ENCODE results near the gene CD300LG.

DNA sequence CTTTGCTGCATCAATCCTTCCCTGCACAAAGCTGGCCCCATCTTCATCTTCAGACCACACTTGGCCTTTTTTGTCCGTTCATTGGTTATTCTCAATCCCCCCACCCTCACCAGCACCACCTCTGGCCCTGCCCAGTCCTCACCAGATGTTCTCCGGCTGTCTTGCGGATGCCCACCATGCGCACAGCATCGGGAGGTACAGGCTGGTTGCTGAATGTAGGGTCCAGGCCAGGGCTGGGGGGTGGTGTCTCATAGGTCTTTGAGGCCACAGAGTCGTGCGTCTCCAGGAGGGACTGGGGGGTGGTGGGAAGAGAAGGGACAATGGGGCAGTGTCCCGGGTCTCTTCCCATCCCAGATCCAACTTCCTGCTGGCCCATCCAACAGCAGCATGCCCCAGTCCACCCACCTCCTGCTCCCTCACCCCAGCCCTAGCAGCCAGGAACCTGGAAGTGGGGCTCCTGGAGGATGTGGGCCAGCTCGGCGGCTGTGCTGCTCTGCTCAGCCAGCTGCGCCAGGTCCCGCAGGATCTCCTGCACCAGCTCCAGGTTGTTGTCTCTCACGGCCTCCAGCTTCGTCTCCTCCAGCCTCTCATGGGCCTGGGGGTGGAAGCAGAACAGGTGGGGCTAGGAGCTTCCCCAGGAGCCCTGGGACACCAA is 35.9 kb downstream of the CD300LG start:
- TF ChIP-seq POLR2A (IDR thresholded peaks at IDR 0.05), result no peak
- TF ChIP-seq, protein P1, sequence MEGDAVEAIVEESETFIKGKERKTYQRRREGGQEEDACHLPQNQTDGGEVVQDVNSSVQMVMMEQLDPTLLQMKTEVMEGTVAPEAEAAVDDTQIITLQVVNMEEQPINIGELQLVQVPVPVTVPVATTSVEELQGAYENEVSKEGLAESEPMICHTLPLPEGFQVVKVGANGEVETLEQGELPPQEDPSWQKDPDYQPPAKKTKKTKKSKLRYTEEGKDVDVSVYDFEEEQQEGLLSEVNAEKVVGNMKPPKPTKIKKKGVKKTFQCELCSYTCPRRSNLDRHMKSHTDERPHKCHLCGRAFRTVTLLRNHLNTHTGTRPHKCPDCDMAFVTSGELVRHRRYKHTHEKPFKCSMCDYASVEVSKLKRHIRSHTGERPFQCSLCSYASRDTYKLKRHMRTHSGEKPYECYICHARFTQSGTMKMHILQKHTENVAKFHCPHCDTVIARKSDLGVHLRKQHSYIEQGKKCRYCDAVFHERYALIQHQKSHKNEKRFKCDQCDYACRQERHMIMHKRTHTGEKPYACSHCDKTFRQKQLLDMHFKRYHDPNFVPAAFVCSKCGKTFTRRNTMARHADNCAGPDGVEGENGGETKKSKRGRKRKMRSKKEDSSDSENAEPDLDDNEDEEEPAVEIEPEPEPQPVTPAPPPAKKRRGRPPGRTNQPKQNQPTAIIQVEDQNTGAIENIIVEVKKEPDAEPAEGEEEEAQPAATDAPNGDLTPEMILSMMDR (IDR thresholded peaks at IDR 0.05), result no peak

Measured in adrenal gland (tissue), 5 donors.